H1 (cell line): ENCODE data around the gene GNG12. TPM values are rescaled to one million over a fixed set of nuclear protein-coding genes. Genes with fewer than 3 reads are reported as not detected.

Experiments used
- CTCF ChIA-PET: fragments of 300-600 bp; sonication (Branson Sonifier 250); formaldehyde crosslinking; loops from one replicate; lab custom pipeline; 2021; ENCODE audit not compliant: partially characterized antibody; lab: Charles Lee
- POLR2A ChIA-PET: fragments of 300-600 bp; sonication (Branson Sonifier 250); formaldehyde crosslinking; loops from one replicate; lab custom pipeline; 2021; ENCODE audit warnings: inconsistent platforms; ENCODE audit not compliant: partially characterized antibody; lab: Charles Lee
- DNase-seq, 2 experiments: peaks; one replicate each; pipeline versions ENCODE4 v3.0.0 to v3.0.0-alpha.2; 2010 to 2022; ENCODE audit warnings: low spot score in 2 of 2, low read depth in 1 of 2, mixed read lengths in 1 of 2
- FAIRE-seq: peaks from 2 replicates; lab custom pipeline; 2011; peaks lifted over from hg19 to GRCh38; lab: Jason Lieb, UNC
- H2AFZ ChIP-seq: 2 replicates; pipeline ENCODE4 v1.8.1; 2012; ENCODE audit warnings: low read length, inconsistent platforms
- H2AK5ac ChIP-seq: 2 replicates; pipeline ENCODE4 v1.6.1; 2013; ENCODE audit warnings: low read depth, low read length
- H2BK120ac ChIP-seq: replicated peaks from 2 replicates; pipeline ENCODE3; 2013; ENCODE audit warnings: low read depth, low read length, inconsistent platforms
- H2BK12ac ChIP-seq: 2 replicates; pipeline ENCODE4 v1.6.1; 2013; ENCODE audit warnings: low read depth, low read length
- H2BK15ac ChIP-seq: 2 replicates; pipeline ENCODE4 v1.6.1; 2013; ENCODE audit warnings: low read length
- H2BK20ac ChIP-seq: 2 replicates; pipeline ENCODE4 v1.6.1; 2013; ENCODE audit warnings: low read length
- H2BK5ac ChIP-seq: 2 replicates; pipeline ENCODE4 v1.6.1; 2013; ENCODE audit warnings: low read depth, low read length
- H3K14ac ChIP-seq: 2 replicates; pipeline ENCODE4 v1.6.1; 2013; ENCODE audit warnings: inconsistent platforms; ENCODE audit not compliant: insufficient read length
- H3K18ac ChIP-seq: 2 replicates; pipeline ENCODE4 v1.6.1; 2013; ENCODE audit warnings: low read length; ENCODE audit errors: extremely low read depth
- H3K23ac ChIP-seq: 2 replicates; pipeline ENCODE4 v1.6.1; 2013; ENCODE audit warnings: inconsistent platforms; ENCODE audit not compliant: insufficient read length
- H3K23me2 ChIP-seq: 2 replicates; pipeline ENCODE4 v1.6.1; 2013; ENCODE audit warnings: low read depth, low read length
- H3K27ac ChIP-seq: 2 replicates; pipeline ENCODE4 v1.6.1; 2011; ENCODE audit warnings: low read depth, low read length, inconsistent platforms
- H3K27me3 ChIP-seq, 4 experiments: replicated peaks in 1 of 4; 1 replicate in 1 of 4; 2 replicates in 3 of 4; pipeline versions ENCODE4 v1.6.1 to v1.8.1; 2011 to 2013; ENCODE audit warnings: low read length in 3 of 4, mild to moderate bottlenecking in 3 of 4, inconsistent platforms in 2 of 4, mixed read lengths in 2 of 4, moderate library complexity in 1 of 4; ENCODE audit not compliant: control insufficient read depth in 3 of 4, insufficient read depth in 3 of 4; ENCODE audit errors: extremely low read depth in 1 of 4
- H3K36me3 ChIP-seq, 4 experiments: 2 replicates each; pipeline versions ENCODE4 v1.6.1 to v1.8.1; 2011 to 2013; ENCODE audit warnings: mild to moderate bottlenecking in 4 of 4, low read length in 3 of 4, moderate library complexity in 2 of 4, control low read depth in 1 of 4, inconsistent platforms in 1 of 4; ENCODE audit not compliant: insufficient read depth in 4 of 4, control insufficient read depth in 2 of 4
- H3K4ac ChIP-seq: replicated peaks from 2 replicates; pipeline ENCODE3; 2013; ENCODE audit warnings: low read length, low read depth, mixed read lengths, inconsistent platforms; ENCODE audit not compliant: insufficient read length
- H3K4me1 ChIP-seq, 4 experiments: replicated peaks in 1 of 4; 1 replicate in 1 of 4; 2 replicates in 3 of 4; pipeline versions ENCODE4 v1.6.1 to v1.8.1; 2011 to 2013; ENCODE audit warnings: low read length in 3 of 4, inconsistent platforms in 2 of 4, mixed read lengths in 1 of 4; ENCODE audit not compliant: insufficient read depth in 4 of 4, control insufficient read depth in 3 of 4
- H3K4me2 ChIP-seq, 2 experiments: 2 replicates each; pipeline versions ENCODE4 v1.6.1 to v1.8.1; 2011 to 2013; ENCODE audit warnings: low read depth in 2 of 2, low read length in 2 of 2, control low read depth in 1 of 2, inconsistent platforms in 1 of 2, mild to moderate bottlenecking in 1 of 2; ENCODE audit not compliant: insufficient read depth in 1 of 2
- H3K4me3 ChIP-seq, 4 experiments: fragments of 200-600, 300-600 bp in 1 of 4; sonication (generic), shearing (Covaris generic), sonication (Bioruptor Twin) in 1 of 4; 2 replicates each; pipeline versions ENCODE4 v1.5.1 to v1.8.1; 2011 to 2016; ENCODE audit warnings: low read length in 4 of 4, low read depth in 3 of 4, control low read depth in 2 of 4, inconsistent platforms in 2 of 4, mild to moderate bottlenecking in 2 of 4, mixed read lengths in 1 of 4, moderate library complexity in 1 of 4; ENCODE audit not compliant: insufficient read depth in 2 of 4; ENCODE audit errors: extremely low read depth in 1 of 4
- H3K56ac ChIP-seq: replicated peaks from 2 replicates; pipeline ENCODE3; 2013; ENCODE audit warnings: low read depth, mild to moderate bottlenecking, mixed read lengths, low read length, inconsistent platforms; ENCODE audit not compliant: insufficient read length
- H3K79me1 ChIP-seq: 2 replicates; pipeline ENCODE4 v1.6.1; 2013; ENCODE audit warnings: low read depth, low read length, control low read depth
- H3K79me2 ChIP-seq, 2 experiments: 2 replicates each; pipeline versions ENCODE4 v1.6.1 to v1.8.1; 2012 to 2013; ENCODE audit warnings: low read length in 2 of 2, mild to moderate bottlenecking in 2 of 2, inconsistent platforms in 1 of 2; ENCODE audit not compliant: insufficient read depth in 2 of 2, control insufficient read depth in 1 of 2
- H3K9ac ChIP-seq, 4 experiments: replicated peaks in 1 of 4; 1 replicate in 1 of 4; 2 replicates in 3 of 4; pipeline versions ENCODE4 v1.6.1 to v1.8.1; 2011 to 2013; ENCODE audit warnings: low read depth in 3 of 4, low read length in 3 of 4, control low read depth in 2 of 4, mild to moderate bottlenecking in 2 of 4, moderate library complexity in 2 of 4, inconsistent platforms in 1 of 4; ENCODE audit errors: extremely low read depth in 1 of 4
- H3K9me3 ChIP-seq, 2 experiments: 2 replicates each; pipeline versions ENCODE4 v1.6.1 to v1.8.1; 2012 to 2013; ENCODE audit warnings: mild to moderate bottlenecking in 2 of 2, moderate library complexity in 2 of 2, control low read depth in 1 of 2, inconsistent platforms in 1 of 2, low read depth in 1 of 2, low read length in 1 of 2, mixed read lengths in 1 of 2; ENCODE audit not compliant: insufficient read depth in 2 of 2
- H4K20me1 ChIP-seq, 2 experiments: replicated peaks in 1 of 2; 2 replicates each; pipeline versions ENCODE3 to v1.8.1; 2011 to 2013; ENCODE audit warnings: inconsistent platforms in 2 of 2, low read length in 2 of 2, mild to moderate bottlenecking in 1 of 2; ENCODE audit not compliant: insufficient read depth in 2 of 2, control insufficient read depth in 1 of 2
- H4K5ac ChIP-seq: 2 replicates; pipeline ENCODE4 v1.6.1; 2013; ENCODE audit warnings: low read length, low read depth, mixed read lengths, inconsistent platforms; ENCODE audit not compliant: insufficient read length
- H4K8ac ChIP-seq: 2 replicates; pipeline ENCODE4 v1.8.0; 2013; ENCODE audit warnings: mild to moderate bottlenecking, moderate library complexity, low read length, inconsistent platforms; ENCODE audit not compliant: insufficient read depth; ENCODE audit errors: extremely low read depth
- H4K91ac ChIP-seq: replicated peaks from 2 replicates; pipeline ENCODE3; 2013; ENCODE audit warnings: low read length, mixed read lengths, inconsistent platforms; ENCODE audit not compliant: insufficient read length
- CBX5 ChIP-seq: fragments of 300-800, 300-1000 bp; sonication (generic); IDR thresholded peaks from 2 replicates; pipeline ENCODE4 v1.7.1; 2016; ENCODE audit warnings: antibody characterized with exemption, low read length, low read depth
- CHD1 ChIP-seq: IDR thresholded peaks from 2 replicates; pipeline ENCODE4 v1.6.1; 2012; ENCODE audit warnings: low read depth, low read length, improper control_type of control experiment
- CTBP2 ChIP-seq: IDR thresholded peaks from 2 replicates; pipeline ENCODE4 v1.7.0; 2011; ENCODE audit warnings: borderline replicate concordance, mild to moderate bottlenecking, moderate library complexity, mixed read lengths, low read length; ENCODE audit not compliant: insufficient read depth, insufficient read length
- HDAC6 ChIP-seq: IDR thresholded peaks from one replicate; pipeline ENCODE4 v1.7.1; 2012; ENCODE audit warnings: low read depth, mild to moderate bottlenecking, inconsistent platforms, low read length, moderate library complexity
- MAFK ChIP-seq: IDR thresholded peaks from 2 replicates; pipeline ENCODE4 v1.6.1; 2012; ENCODE audit warnings: low read depth, mild to moderate bottlenecking, improper control_type of control experiment, low read length
- POLR2A ChIP-seq, 2 experiments: IDR thresholded peaks; 1 replicate in 1 of 2; 2 replicates in 1 of 2; pipeline ENCODE4 v1.6.1; 2011; ENCODE audit warnings: low read depth in 2 of 2, low read length in 2 of 2, mild to moderate bottlenecking in 2 of 2; ENCODE audit errors: control extremely low read depth in 1 of 2
- SIN3A ChIP-seq, 2 experiments: IDR thresholded peaks in 1 of 2; conservative IDR thresholded peaks in 1 of 2; 2 replicates each; pipeline ENCODE4 v1.6.1; 2011 to 2012; ENCODE audit warnings: low read length in 2 of 2, improper control_type of control experiment in 1 of 2, low read depth in 1 of 2, mild to moderate bottlenecking in 1 of 2
- SIRT6 ChIP-seq: IDR thresholded peaks from one replicate; pipeline ENCODE4 v1.7.1; 2012; ENCODE audit warnings: low read length, inconsistent platforms
- SP1 ChIP-seq: IDR thresholded peaks from 2 replicates; pipeline ENCODE4 v1.6.1; 2011; ENCODE audit warnings: low read depth, low read length
- SP2 ChIP-seq: IDR thresholded peaks from 2 replicates; pipeline ENCODE4 v1.6.1; 2012; ENCODE audit warnings: mild to moderate bottlenecking, low read length, inconsistent platforms
- TAF1 ChIP-seq: IDR thresholded peaks from 2 replicates; pipeline ENCODE4 v1.6.1; 2011; ENCODE audit warnings: mild to moderate bottlenecking, low read depth, low read length
- WGBS, 2 experiments: shearing (Covaris generic) in 1 of 2; methylation state at CpG; one replicate each; pipeline versions ENCODE4 v1.1.6 to v1.1.7; 2013 to 2015; ENCODE audit warnings: low lambda C conversion rate in 2 of 2, mixed read lengths in 2 of 2, inconsistent platforms in 1 of 2, low coverage in 1 of 2, missing lambda C conversion rate in 1 of 2; ENCODE audit not compliant: insufficient replicate concordance in 2 of 2, insufficient coverage in 1 of 2, insufficient read length in 1 of 2; ENCODE audit errors: extremely low coverage in 1 of 2, missing lambda C conversion rate in 1 of 2; 5-methylcytosine and 5-hydroxymethylcytosine counted together
- polyA plus RNA-seq, 7 experiments: library from polyadenylated mRNA; depleted of rRNA in 3 of 7; stranded (reverse) in 5 of 7; unstranded in 2 of 7; fragments of >200 nt in 5 of 7; fragments of 200-250 nt in 2 of 7; gene quantifications; 1 replicate in 5 of 7; 2 replicates in 1 of 7; 4 replicates in 1 of 7; pipeline versions ENCODE4 v1.2.1 to v1.2.3, GENCODE V29; 2011 to 2013; ENCODE audit warnings: missing spikeins in 2 of 7, mixed read lengths in 2 of 7
- total RNA-seq: library from RNA; stranded (reverse); fragmentation: NEBNext Ultra II Directional; extraction: Animal tissue kit (Norgen Biotek cat#: 25700); gene quantifications from 2 replicates; pipeline ENCODE4 v1.2.1, GENCODE V29; 2021
- TF ChIP-seq, protein P1 (sequence below): IDR thresholded peaks from 2 replicates; pipeline ENCODE4 v1.6.1; 2012; ENCODE audit warnings: low read length, inconsistent platforms

GNG12 gene
- total and polyA plus RNA-seq, 2 of the 8 experiments (the other 6 are each of a cell fraction or from before 2014, with no cell fraction given), result 11.4 to 35.8 TPM

DNA sequence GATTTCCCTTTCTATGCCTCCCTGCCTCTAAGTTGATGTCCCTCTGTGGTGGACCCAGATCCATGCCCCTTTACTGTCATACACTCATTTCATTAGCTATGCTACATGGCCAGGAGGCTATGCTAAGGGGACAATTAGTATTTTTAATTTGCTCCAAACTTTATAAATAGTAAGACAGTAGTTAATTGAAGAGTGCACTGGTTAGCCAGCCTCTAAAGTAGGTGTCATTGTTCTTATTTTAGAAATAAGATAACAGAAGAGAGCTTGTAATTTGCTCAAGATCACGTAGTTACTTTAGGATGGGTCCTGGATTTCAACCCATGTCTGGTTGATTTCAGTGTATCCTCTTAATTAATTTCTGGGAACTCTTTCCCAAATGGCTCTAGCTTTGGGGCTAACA lies 29.4 kb upstream of the GNG12 start:
- ChIA-PET POLR2A (no interaction called here), CTCF (interaction anchor here (0.7 to 1.0 kb wide), 4 partner anchors 9 to 484 kb away, joined by 3 read pairs; no protein-coding TSS in a partner anchor)
- Histone ChIP-seq H2BK12ac (no peak overlapping the region), H2BK5ac (no peak overlapping the region), H3K36me3 (no peaks in the 10 kb centered on the region), H3K4me1 (no peaks in the 10 kb centered on the region), H3K23me2 (no peaks in the 10 kb centered on the region), H4K5ac (no peak overlapping the region), H3K4me3 (no peak overlapping the region), H3K9me3 (no peaks in the 10 kb centered on the region), H3K4me2 (no peak overlapping the region), H4K8ac (no peak overlapping the region), H3K4ac (no peak overlapping the region), H2BK120ac (no peak overlapping the region), H3K23ac (no peak overlapping the region), H3K14ac (no peak overlapping the region), H4K20me1 (no peaks in the 10 kb centered on the region), H3K9ac (no peak overlapping the region), H3K56ac (no peak overlapping the region), H2BK20ac (no peak overlapping the region), H2AFZ (no peak overlapping the region), H3K18ac (no peak overlapping the region), H4K91ac (no peak overlapping the region), H3K27me3 (no peaks in the 10 kb centered on the region; a peak in 1 of 7 replicates), H3K79me2 (no peaks in the 10 kb centered on the region), H3K79me1 (no peaks in the 10 kb centered on the region), H2AK5ac (no peak overlapping the region), H3K27ac (no peak overlapping the region), H2BK15ac (no peak overlapping the region)
- WGBS, 2 experiments, result 94% methylated on average over 1 of the region's 1 CpG; no CpG with 5 or more reads in 1 of the 2 experiments
- DNase-seq, result no peak
- no peak for FAIRE-seq
- TF ChIP-seq HDAC6, result no peak
- no peak for TF ChIP-seq CTBP2
- TF ChIP-seq SIRT6, result no peak
- no peak for TF ChIP-seq SIN3A (conservative IDR thresholded peaks at IDR 0.05 in 1 of 2, IDR thresholded peaks at IDR 0.05 in 1 of 2; ENCODE audit: low read depth in 1 of 2, low read length in 2 of 2)
- no peak for TF ChIP-seq SP2
- no peak for TF ChIP-seq MAFK
- no peak for TF ChIP-seq TAF1
- TF ChIP-seq CHD1, result no peak
- no peak for TF ChIP-seq POLR2A (IDR thresholded peaks at IDR 0.05; ENCODE audit: control extremely low read depth in 1 of 2, low read depth in 2 of 2, low read length in 2 of 2)
- no peak for TF ChIP-seq SP1
- TF ChIP-seq CBX5, result no peak
- TF ChIP-seq, protein P1, sequence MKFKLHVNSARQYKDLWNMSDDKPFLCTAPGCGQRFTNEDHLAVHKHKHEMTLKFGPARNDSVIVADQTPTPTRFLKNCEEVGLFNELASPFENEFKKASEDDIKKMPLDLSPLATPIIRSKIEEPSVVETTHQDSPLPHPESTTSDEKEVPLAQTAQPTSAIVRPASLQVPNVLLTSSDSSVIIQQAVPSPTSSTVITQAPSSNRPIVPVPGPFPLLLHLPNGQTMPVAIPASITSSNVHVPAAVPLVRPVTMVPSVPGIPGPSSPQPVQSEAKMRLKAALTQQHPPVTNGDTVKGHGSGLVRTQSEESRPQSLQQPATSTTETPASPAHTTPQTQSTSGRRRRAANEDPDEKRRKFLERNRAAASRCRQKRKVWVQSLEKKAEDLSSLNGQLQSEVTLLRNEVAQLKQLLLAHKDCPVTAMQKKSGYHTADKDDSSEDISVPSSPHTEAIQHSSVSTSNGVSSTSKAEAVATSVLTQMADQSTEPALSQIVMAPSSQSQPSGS, result no peak
